Measurements from ENCODE around the gene SHCBP1L.

SHCBP1L gene

DNA sequence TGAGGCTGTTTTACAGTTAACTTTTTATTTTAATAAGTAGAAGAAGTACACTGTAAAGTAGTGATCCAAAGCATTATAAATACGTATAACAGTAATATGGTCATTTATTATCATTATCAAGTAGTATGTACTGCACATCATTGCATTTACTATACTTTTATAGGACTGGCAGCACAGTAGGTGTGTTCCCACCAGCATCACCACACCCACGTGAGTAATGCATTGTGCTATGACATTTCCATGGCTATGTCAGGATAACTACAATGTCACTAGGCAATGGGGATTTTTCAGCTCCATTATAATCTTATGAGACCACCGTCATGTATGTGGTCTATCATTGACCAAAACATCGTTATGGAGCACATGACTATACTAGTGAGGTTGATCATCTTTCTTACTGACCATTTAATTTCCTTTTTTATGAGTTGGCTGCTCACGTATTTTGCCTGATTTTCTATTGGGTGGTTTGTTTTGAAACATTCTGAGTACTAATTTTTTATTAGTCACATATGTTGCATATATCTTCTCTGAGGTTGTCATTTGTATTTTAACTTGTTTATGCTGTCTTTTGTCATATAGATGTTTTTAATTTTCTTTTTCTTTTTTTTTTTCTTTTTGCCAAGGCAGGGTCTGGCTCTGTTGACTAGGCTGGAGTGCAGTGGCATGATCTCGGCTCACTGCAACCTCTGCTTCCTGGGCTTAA lies 25.3 kb upstream of the SHCBP1L start:
- no peak overlapping the region for H3K9ac ChIP-seq (ENCODE audit: low read length)
- no peak overlapping the region for H3K27ac ChIP-seq (ENCODE audit: low read depth, low read length)
- 0 out of 2 replicates have a peak, but pooled peaks cover 4% of the 10 kb centered on the region for H3K4me1 ChIP-seq (ENCODE audit: control insufficient read depth, insufficient read depth, low read length)
- H3K9me3 ChIP-seq (ENCODE audit: control insufficient read depth, insufficient read depth, low read depth, low read length), result no peaks in the 10 kb centered on the region
- no peaks in the 10 kb centered on the region for H3K27me3 ChIP-seq (ENCODE audit: control insufficient read depth, insufficient read depth, low read length)
- no peaks in the 10 kb centered on the region for H3K36me3 ChIP-seq (ENCODE audit: control insufficient read depth, insufficient read depth, low read length)
- H3K4me3 ChIP-seq (ENCODE audit: low read depth, low read length), result no peak overlapping the region

DNA sequence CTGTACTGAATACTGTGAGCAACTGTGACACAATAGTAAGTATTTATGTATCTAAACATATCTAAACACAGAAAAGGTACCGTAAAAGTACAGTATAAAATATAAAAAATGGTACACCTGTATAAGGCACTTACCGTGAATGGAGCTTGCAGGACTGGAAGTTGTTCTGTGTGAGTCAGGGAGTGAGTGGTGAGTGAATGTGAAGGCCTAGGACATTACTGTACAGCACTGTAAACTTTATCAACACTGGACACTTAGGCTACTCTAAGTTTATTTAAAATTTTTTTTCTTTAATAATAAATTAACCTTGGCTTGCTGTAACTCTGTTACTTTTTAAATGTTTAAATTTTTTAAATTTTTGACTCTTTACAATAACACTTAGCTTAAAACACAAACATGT lies 24.5 kb upstream of the SHCBP1L start:
- Histone ChIP-seq H3K27me3 (ENCODE audit: control insufficient read depth, insufficient read depth, low read length) (no peaks in the 10 kb centered on the region), H3K9me3 (ENCODE audit: control insufficient read depth, insufficient read depth, low read depth, low read length) (no peaks in the 10 kb centered on the region), H3K36me3 (ENCODE audit: control insufficient read depth, insufficient read depth, low read length) (no peaks in the 10 kb centered on the region), H3K4me3 (ENCODE audit: low read depth, low read length) (no peak overlapping the region), H3K4me1 (ENCODE audit: control insufficient read depth, insufficient read depth, low read length) (0 out of 2 replicates have a peak, but pooled peaks cover 4% of the 10 kb centered on the region), H3K27ac (ENCODE audit: low read depth, low read length) (no peak overlapping the region), H3K9ac (ENCODE audit: low read length) (no peak overlapping the region)

DNA sequence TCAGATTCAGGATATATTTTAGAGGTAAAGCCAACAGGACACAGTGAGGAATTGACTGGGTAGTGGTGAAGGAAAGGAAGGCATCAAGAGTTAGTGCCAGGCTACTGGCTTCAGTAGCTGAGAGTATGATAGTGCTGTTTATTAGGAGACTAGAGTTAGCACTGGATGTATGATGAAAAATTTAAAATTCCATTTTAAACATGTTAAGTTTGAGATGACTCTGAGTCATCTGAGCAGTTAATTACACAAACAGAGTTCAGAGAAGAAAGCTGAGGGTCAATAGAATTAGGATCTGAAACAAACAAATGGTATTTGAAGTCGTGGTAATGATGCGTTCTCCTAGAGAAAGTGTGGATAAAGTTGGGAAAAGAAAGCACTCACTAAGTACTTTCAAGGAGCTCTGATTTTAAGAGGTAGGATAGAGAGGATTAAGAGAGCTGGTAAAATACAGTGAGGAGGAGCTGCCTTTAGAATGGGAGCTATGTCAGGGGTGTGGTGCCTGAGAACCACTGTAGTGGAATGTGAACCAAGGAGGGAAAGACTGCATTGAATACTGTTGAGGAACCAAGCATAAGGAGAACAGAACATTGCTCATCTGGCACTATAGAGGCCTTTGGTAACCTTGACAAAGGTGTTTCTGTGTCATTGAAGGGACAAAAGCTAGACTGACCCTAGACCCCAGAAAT lies 21.7 kb upstream of the SHCBP1L start:
- no peak overlapping the region for H3K27ac ChIP-seq (ENCODE audit: low read depth, low read length)
- H3K9ac ChIP-seq (ENCODE audit: low read length), result no peak overlapping the region
- no peaks in the 10 kb centered on the region for H3K27me3 ChIP-seq (ENCODE audit: control insufficient read depth, insufficient read depth, low read length)
- H3K4me1 ChIP-seq (ENCODE audit: control insufficient read depth, insufficient read depth, low read length), result 0 out of 2 replicates have a peak, but pooled peaks cover 4% of the 10 kb centered on the region
- no peaks in the 10 kb centered on the region for H3K36me3 ChIP-seq (ENCODE audit: control insufficient read depth, insufficient read depth, low read length)
- no peaks in the 10 kb centered on the region for H3K9me3 ChIP-seq (ENCODE audit: control insufficient read depth, insufficient read depth, low read depth, low read length)
- H3K4me3 ChIP-seq (ENCODE audit: low read depth, low read length), result no peak overlapping the region

DNA sequence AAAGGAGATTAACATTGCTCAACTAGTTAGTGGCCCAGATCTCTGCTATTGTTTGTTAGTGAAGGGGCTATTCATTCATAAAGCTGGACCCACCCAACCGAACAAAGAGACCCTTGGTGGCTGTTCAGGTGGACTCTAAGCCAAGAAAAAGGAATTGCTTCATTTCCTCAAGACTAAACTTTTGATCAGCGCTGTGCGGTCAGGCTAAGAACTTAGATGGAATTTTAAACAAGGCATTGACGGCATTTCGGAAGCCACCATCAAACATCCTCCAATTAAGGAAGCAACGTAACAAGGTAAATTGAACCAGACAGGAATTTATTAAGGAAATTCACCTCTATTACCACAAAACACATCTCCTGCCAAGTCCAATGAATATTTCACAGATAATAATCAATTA lies 19.9 kb upstream of the SHCBP1L start:
- Histone ChIP-seq H3K9ac (ENCODE audit: low read length) (no peak overlapping the region), H3K9me3 (ENCODE audit: control insufficient read depth, insufficient read depth, low read depth, low read length) (no peaks in the 10 kb centered on the region), H3K4me1 (ENCODE audit: control insufficient read depth, insufficient read depth, low read length) (0 out of 2 replicates have a peak, but pooled peaks cover 4% of the 10 kb centered on the region), H3K27me3 (ENCODE audit: control insufficient read depth, insufficient read depth, low read length) (no peaks in the 10 kb centered on the region), H3K4me3 (ENCODE audit: low read depth, low read length) (no peak overlapping the region), H3K36me3 (ENCODE audit: control insufficient read depth, insufficient read depth, low read length) (no peaks in the 10 kb centered on the region), H3K27ac (ENCODE audit: low read depth, low read length) (no peak overlapping the region)

DNA sequence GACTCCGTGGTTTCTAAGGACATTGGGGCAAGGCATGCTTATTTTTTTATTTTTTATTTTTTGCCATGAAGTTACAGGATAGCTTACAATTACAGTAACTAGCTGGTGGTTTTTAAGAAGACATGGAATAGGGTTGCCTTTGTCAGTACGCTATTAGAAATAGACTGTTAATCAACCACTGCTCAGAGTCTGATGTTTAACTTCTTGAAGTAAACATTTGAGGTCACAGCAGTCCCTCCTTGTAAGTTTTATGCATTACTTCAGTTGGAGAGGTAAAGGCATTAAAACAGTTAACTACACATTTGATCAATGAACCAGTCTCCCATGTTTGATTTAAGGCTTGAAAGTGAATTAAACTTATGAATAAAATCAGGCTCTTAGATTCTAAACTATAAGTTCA lies 19.3 kb upstream of the SHCBP1L start:
- no peaks in the 10 kb centered on the region for H3K36me3 ChIP-seq (ENCODE audit: control insufficient read depth, insufficient read depth, low read length)

DNA sequence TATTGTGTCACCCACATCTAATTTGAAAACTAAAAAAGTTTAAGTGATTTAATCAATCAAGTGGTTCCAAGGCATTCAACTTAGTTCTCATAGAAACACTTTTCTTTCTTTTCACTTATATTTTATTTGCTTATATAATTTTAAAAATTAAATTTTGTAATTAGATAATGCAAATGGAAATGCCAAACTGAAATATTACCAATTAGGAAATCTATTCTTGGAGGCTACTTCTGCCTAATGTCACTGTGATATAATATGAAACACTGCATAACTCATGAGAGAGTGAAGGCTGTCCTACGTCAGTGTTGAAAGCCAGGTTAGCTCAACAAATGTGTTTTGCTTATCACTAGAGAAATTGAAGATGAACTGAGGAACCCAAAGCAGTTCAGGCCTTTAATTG lies 18.3 kb upstream of the SHCBP1L start:
- no peak overlapping the region for H3K27ac ChIP-seq (ENCODE audit: low read depth, low read length)
- H3K9ac ChIP-seq (ENCODE audit: low read length), result no peak overlapping the region
- no peak overlapping the region for H3K4me3 ChIP-seq (ENCODE audit: low read depth, low read length)
- H3K27me3 ChIP-seq (ENCODE audit: control insufficient read depth, insufficient read depth, low read length), result no peaks in the 10 kb centered on the region
- 0 out of 2 replicates have a peak, but pooled peaks cover 4% of the 10 kb centered on the region for H3K4me1 ChIP-seq (ENCODE audit: control insufficient read depth, insufficient read depth, low read length)
- no peaks in the 10 kb centered on the region for H3K36me3 ChIP-seq (ENCODE audit: control insufficient read depth, insufficient read depth, low read length)
- no peaks in the 10 kb centered on the region for H3K9me3 ChIP-seq (ENCODE audit: control insufficient read depth, insufficient read depth, low read depth, low read length)

More for the DNA sequence above, 19.3 kb upstream of the SHCBP1L start:
- no peak overlapping the region for H3K4me3 ChIP-seq (ENCODE audit: low read depth, low read length)
- H3K27ac ChIP-seq (ENCODE audit: low read depth, low read length), result no peak overlapping the region
- H3K9me3 ChIP-seq (ENCODE audit: control insufficient read depth, insufficient read depth, low read depth, low read length), result no peaks in the 10 kb centered on the region
- H3K27me3 ChIP-seq (ENCODE audit: control insufficient read depth, insufficient read depth, low read length), result no peaks in the 10 kb centered on the region
- 0 out of 2 replicates have a peak, but pooled peaks cover 4% of the 10 kb centered on the region for H3K4me1 ChIP-seq (ENCODE audit: control insufficient read depth, insufficient read depth, low read length)
- no peak overlapping the region for H3K9ac ChIP-seq (ENCODE audit: low read length)

DNA sequence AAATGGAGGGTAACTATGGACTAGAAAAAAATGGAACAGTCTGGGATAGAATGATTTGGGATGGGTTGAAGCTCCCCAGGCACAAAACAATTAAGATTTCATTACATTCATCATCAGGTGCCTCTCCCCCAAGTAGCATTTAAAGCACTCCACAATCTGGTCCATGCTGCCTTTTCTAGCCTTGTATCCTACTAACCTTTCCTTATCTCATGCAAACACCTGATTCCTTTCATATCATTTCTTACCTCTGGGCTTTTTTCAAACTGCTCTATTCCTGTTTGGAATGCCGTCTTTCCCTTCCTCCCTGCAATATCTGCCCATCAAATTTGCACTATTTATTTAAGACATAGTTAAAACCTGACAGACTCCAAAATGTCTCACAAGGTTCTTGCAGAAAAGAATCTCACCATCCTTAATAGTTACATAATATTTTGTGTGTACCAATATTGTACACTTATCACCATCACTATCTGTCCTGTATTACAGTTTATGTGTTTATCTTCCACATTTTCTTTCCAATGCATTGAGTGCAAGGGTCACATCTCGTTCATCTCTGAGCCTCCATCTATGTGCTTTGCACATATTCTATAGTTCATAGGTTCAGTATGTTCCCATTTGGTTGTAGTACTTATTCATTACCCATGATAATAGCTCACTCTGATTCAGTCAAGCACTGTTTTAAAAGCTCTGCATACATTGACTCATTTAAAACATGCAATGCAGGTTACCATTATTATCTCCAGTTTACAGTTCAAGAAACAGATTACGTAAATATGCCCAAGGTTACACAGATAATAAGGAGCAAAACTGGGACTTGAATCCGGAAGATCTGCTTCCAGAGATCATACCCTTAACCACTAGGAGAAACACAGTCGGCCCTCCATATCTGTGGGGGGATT lies 16.1 kb upstream of the SHCBP1L start:
- Histone ChIP-seq H3K27me3 (ENCODE audit: control insufficient read depth, insufficient read depth, low read length) (no peaks in the 10 kb centered on the region), H3K9me3 (ENCODE audit: control insufficient read depth, insufficient read depth, low read depth, low read length) (no peaks in the 10 kb centered on the region), H3K27ac (ENCODE audit: low read depth, low read length) (no peak overlapping the region), H3K36me3 (ENCODE audit: control insufficient read depth, insufficient read depth, low read length) (no peaks in the 10 kb centered on the region), H3K9ac (ENCODE audit: low read length) (no peak overlapping the region), H3K4me1 (ENCODE audit: control insufficient read depth, insufficient read depth, low read length) (no peaks in the 10 kb centered on the region), H3K4me3 (ENCODE audit: low read depth, low read length) (no peak overlapping the region)

DNA sequence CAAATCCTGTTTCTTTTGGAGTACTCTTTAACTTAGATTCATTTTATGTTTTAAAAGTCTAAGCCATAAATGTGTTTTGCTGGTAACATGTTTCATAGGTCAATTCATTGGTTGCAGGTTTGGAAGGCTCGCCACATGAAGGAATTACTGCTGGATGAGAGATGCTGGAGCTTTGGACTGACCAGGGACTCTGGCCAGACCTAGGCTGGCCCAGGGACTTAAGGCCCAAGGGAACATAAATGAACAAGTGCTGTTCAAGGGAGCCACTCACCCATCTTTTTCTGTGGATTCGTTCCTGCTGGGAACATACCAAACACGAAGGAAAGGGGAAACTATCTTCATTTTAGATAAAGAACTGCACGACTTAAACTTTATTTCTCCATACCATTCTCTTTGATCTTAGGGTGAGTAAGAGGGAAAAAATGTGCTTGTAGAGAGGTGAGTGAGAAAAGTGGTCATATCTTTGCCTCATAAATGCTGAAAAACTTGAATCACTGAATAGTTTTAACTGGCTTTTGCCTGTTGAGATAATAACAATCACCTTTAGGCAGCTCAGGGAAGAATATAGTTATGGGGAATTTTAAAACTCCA lies 15.3 kb upstream of the SHCBP1L start:
- H3K9ac ChIP-seq (ENCODE audit: low read length), result no peak overlapping the region
- no peaks in the 10 kb centered on the region for H3K9me3 ChIP-seq (ENCODE audit: control insufficient read depth, insufficient read depth, low read depth, low read length)
- no peaks in the 10 kb centered on the region for H3K4me1 ChIP-seq (ENCODE audit: control insufficient read depth, insufficient read depth, low read length)
- H3K36me3 ChIP-seq (ENCODE audit: control insufficient read depth, insufficient read depth, low read length), result no peaks in the 10 kb centered on the region
- H3K27ac ChIP-seq (ENCODE audit: low read depth, low read length), result no peak overlapping the region
- H3K4me3 ChIP-seq (ENCODE audit: low read depth, low read length), result no peak overlapping the region
- H3K27me3 ChIP-seq (ENCODE audit: control insufficient read depth, insufficient read depth, low read length), result no peaks in the 10 kb centered on the region

DNA sequence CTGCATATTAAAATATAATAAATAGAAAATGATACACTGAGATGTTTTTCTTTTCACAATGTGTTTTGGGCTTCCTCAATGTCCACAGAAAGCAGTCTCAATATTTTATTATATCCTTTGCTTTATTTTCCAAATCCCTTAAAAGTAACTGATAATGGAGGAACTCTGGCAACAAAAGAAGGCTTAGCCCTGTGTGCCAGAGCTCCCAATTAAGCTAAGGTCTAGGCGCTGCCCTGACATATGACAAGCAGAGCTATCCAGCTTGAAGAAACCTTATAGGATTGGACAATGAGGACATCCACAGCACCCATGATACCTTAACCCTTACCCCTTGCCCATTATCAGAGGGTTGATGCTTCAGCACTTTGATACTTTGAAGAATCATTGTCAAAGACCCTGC lies 12.9 kb upstream of the SHCBP1L start:
- Histone ChIP-seq H3K36me3 (ENCODE audit: control insufficient read depth, insufficient read depth, low read length) (no peaks in the 10 kb centered on the region), H3K27ac (ENCODE audit: low read depth, low read length) (no peak overlapping the region), H3K4me1 (ENCODE audit: control insufficient read depth, insufficient read depth, low read length) (peaks cover 6% of the 10 kb centered on the region), H3K9me3 (ENCODE audit: control insufficient read depth, insufficient read depth, low read depth, low read length) (no peaks in the 10 kb centered on the region), H3K4me3 (ENCODE audit: low read depth, low read length) (no peak overlapping the region), H3K27me3 (ENCODE audit: control insufficient read depth, insufficient read depth, low read length) (no peaks in the 10 kb centered on the region), H3K9ac (ENCODE audit: low read length) (no peak overlapping the region)

DNA sequence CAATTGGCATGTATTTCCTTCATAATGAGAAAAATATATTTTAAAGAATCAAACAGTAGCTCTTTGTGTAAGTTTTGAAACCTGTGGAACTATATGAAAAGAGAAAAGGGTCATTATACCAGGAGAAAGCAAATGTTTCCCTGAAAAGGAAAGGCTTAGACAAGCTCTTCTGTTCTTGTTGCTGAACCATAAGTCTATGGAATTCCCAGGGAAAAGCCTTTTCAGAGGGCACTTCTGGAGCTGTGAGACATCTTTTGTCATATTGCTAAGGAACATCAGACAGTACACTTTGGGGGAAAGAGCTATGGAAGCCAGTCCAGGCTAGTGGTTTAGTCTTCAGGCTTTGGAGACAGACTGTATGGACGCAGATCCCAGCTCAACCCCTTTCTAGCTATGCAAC lies 12.1 kb upstream of the SHCBP1L start:
- Histone ChIP-seq H3K27ac (ENCODE audit: low read depth, low read length) (no peak overlapping the region), H3K27me3 (ENCODE audit: control insufficient read depth, insufficient read depth, low read length) (no peaks in the 10 kb centered on the region)

More for the DNA sequence above, 12.1 kb upstream of the SHCBP1L start:
- H3K9me3 ChIP-seq (ENCODE audit: control insufficient read depth, insufficient read depth, low read depth, low read length), result no peaks in the 10 kb centered on the region
- no peak overlapping the region for H3K9ac ChIP-seq (ENCODE audit: low read length)
- H3K36me3 ChIP-seq (ENCODE audit: control insufficient read depth, insufficient read depth, low read length), result no peaks in the 10 kb centered on the region
- no peak overlapping the region for H3K4me3 ChIP-seq (ENCODE audit: low read depth, low read length)
- peaks cover 6% of the 10 kb centered on the region for H3K4me1 ChIP-seq (ENCODE audit: control insufficient read depth, insufficient read depth, low read length)

Data from HUES6 (cell line).